Measurements from ENCODE around the gene BLOC1S5.

DNA sequence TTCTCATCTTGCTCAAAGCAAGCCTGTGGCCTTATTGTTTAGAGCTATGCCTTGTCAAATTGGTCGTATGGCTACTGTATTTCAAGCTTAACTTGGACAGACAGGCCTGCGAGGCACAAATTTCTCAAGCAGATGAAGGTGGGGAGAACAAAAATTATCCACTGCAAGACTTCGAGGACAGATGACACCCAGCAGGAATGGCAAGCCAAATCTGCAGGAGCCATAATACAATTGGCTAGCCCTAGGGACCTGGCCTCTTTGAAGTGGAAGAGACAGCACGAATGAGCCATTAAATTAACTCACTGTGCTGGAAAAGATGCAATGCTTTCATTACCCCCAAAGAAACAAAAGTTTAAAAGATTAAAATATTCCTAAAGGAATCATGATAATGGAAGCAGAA, 5.0 kb upstream of the BLOC1S5 start:
- TF ChIP-seq ZFP3 (CRISPR knock-in tag; IDR thresholded peaks at IDR 0.05): no peak
- TF ChIP-seq ZC3H10 (CRISPR knock-in tag; IDR thresholded peaks at IDR 0.05): no peak
- no peak for TF ChIP-seq RARB (CRISPR knock-in tag; IDR thresholded peaks at IDR 0.05)
- TF ChIP-seq, protein P1, sequence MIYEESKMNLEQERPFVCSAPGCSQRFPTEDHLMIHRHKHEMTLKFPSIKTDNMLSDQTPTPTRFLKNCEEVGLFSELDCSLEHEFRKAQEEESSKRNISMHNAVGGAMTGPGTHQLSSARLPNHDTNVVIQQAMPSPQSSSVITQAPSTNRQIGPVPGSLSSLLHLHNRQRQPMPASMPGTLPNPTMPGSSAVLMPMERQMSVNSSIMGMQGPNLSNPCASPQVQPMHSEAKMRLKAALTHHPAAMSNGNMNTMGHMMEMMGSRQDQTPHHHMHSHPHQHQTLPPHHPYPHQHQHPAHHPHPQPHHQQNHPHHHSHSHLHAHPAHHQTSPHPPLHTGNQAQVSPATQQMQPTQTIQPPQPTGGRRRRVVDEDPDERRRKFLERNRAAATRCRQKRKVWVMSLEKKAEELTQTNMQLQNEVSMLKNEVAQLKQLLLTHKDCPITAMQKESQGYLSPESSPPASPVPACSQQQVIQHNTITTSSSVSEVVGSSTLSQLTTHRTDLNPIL (CRISPR knock-in tag; IDR thresholded peaks at IDR 0.05; ENCODE audit: low read depth): no peak
- TF ChIP-seq, protein P2, sequence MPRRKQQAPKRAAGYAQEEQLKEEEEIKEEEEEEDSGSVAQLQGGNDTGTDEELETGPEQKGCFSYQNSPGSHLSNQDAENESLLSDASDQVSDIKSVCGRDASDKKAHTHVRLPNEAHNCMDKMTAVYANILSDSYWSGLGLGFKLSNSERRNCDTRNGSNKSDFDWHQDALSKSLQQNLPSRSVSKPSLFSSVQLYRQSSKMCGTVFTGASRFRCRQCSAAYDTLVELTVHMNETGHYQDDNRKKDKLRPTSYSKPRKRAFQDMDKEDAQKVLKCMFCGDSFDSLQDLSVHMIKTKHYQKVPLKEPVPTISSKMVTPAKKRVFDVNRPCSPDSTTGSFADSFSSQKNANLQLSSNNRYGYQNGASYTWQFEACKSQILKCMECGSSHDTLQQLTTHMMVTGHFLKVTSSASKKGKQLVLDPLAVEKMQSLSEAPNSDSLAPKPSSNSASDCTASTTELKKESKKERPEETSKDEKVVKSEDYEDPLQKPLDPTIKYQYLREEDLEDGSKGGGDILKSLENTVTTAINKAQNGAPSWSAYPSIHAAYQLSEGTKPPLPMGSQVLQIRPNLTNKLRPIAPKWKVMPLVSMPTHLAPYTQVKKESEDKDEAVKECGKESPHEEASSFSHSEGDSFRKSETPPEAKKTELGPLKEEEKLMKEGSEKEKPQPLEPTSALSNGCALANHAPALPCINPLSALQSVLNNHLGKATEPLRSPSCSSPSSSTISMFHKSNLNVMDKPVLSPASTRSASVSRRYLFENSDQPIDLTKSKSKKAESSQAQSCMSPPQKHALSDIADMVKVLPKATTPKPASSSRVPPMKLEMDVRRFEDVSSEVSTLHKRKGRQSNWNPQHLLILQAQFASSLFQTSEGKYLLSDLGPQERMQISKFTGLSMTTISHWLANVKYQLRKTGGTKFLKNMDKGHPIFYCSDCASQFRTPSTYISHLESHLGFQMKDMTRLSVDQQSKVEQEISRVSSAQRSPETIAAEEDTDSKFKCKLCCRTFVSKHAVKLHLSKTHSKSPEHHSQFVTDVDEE (CRISPR knock-in tag; IDR thresholded peaks at IDR 0.05): no peak

All from SK-N-SH treated with all-trans-retinoic acid at 6 μM for 48 hours (cell line).